HG03108 (cell line): ENCODE measurements around the gene TUT7.
"Not testable (repeated sequence)": the region's sequence is repeated elsewhere in the genome, so short reads cannot be mapped to it uniquely, and the experiment has no call there.

Experiments
- ATAC-seq: cut with Tn5 transposase; IDR thresholded peaks from one replicate; pipeline ENCODE4 v1.9.1; 2021; ENCODE audit warnings: moderate library complexity; ENCODE audit not compliant: unreplicated experiment

The TUT7 gene

DNA sequence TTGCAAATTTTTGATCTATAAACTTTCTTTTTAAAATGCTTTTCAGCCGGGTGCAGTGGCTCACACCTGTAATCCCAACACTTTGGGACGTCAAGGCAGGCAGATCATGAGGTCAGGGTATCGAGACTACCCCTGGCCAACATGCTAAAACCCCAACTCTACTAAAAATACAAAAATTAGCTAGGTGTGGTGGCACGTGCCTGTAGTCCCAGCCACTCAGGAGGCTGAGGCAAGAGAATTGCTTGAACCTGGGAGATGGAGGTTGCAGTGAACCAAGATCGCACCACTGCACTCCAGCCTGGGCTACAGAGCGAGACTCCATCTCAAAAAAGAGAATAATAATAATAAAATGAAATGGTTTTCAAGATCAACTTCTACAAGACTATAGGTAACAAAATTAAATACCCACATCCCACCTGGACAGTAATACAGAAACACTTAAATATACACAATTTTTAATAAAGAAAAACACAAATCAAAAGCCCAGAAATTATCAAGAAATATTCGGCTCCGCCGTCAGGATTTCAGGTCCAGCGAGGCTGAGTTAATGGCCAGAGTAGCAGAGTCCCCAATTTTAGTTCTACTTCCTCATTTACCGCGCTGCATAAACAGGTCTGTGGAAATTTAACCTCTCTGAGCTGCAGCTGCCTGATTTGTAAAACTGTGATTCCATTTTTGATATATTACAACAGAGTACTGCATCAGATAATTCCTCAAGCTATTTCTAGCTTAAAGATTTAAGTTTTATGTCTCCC lies 4.0 kb downstream of the TUT7 start:
- no peak for ATAC-seq

DNA sequence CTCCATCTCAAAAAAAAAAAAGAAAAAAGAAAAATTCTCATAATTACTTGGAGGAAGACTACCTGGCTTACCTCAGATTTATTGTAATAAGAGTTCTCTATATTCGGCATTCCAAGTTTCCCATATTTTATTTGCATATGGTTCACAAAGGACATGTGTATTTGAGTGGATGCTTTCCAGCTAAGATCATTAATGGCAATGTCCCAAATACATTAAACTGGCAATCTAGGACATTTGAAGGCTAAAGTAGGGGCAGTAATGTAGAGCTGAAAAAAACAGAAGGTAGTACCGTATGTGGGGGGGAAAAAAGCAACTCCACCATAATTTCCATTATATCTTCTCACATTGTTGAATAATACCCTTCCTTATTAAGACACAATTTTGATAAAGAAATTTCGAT lies 4.9 kb downstream of the TUT7 start:
- no peak for ATAC-seq

DNA sequence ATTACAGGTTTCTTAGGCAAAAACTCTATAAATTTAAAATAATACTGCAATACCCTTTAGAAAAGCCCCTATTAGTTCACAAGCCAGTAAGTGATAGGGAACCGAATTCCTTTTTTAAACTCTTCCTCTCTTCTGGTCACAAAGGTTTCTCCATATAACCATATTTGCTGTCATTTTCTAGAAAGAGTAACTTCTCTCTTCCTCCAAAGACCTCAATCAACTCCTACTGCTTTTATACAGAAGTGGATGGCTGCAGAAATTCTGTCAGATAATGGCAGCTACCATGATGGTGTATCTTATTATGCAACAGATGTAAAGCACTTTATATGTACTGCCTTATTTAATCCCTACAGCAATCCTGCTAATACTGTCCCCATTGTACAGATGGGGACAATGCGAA lies 6.2 kb downstream of the TUT7 start:
- no peak for ATAC-seq

DNA sequence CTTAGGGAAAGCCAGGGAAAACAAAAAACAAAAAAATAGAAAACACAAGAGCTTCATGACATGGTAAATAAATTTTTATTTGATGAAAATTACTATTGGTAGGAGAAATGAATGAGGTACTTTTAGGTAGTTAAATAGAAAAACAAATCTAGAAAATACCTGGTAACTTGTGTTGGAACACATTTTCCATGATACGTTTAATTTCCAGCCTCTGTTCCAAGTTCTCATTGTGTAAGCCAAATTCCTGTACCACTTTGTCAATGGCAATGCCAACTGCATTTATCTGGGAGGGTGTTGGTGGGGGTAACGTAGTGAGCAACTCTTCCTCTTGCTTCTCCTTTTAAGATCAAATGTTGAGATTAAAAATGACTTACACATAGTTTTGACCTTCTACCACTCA lies 9.4 kb downstream of the TUT7 start:
- no peak for ATAC-seq

DNA sequence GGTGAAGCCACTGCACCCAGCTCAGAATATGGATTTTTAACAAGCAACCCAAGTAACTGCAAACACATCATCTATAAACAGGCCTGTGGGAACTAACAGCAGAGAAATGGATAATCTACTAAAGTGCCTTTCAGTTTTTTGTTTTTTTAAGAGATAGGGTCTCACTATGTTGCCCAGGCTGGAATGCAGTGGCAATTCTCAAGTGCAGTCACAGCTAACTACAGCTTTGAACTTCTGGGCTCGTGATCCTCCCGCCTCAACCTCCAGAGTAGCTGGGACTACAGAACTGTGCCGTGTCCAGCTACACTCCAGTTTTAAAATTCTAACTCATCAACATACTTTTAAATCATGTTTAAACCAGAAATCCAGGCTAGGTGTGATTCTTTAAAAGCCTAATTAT lies 11.9 kb downstream of the TUT7 start:
- ATAC-seq = no peak

DNA sequence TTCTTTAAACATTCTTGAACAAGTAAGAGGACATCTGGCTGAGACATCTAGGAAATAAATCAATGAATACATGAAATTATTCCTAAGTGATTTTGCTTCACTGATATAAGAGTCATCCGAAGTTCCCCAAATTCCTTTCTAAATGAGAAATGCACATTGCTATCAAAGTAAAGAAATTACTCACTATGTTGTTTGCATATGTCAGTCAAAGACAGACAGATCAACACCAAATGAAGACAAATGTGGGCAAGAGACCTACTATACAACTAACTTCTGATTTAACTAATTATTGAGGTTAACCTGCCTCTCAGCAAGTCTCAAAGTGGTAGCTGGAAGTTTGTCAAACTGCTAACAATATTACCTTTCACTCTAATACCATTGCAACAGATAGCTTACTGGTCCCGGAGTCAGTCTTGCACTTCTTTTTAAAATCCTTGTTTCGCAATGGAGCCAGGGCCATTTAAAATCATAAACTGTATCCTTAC lies 13.2 kb downstream of the TUT7 start:
- ATAC-seq = no peak

DNA sequence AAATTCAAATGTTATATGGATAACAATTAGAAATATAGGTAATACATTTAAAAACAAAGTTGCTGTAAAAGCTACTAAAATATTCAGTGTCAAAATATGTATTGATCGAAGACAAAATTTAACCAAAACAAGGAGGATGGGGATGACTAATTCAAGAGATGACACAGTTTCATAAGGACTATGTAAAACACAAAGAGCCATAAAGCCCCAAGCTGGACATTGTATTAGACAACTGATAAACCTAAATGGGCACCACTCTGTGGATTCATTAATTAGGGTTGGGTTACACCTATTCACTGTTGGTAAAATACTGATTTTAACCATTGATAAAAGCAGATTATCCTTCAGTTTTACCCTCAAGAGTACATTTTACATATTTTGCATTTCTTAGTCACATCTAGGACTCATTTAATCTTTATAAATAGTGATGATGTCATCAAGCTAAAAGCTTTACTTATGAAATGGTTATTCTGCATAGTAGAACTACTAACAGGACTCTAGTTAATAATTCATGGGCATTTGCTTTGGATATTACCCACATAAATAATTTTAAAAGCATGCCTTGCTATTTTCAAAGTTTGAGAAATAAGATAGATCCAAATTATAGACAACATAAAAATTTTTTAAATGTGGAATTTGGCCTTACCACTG lies 13.7 kb downstream of the TUT7 start:
- ATAC-seq = no peak

DNA sequence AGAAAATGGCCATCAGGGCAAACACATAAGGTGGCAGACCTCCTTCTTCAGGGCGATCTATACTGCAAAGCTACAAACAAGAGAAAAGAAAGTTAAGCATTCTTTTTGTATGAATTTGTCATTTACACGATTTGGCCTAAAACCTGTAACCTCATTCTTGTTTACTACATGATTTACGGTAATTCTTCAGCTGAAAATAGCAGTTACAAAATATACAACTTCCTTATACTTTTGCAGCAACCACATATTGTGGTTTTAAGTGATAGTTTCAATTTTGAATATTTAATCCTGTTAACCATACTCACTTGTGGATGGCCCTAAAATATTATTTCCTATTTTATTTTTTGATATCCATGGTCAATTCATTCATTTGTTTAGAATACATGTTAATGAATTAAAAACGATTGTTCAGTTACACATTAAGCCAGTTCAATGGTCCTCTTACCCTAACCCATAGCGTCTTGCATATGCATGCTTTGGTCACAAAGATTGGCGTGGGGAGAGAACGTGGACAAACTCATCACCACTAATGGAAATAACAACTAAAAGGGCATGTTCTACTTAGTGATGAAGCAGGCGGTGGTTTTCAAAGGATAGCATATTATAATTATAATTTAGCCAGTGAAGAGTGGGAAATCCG lies 16.6 kb downstream of the TUT7 start:
- no peak for ATAC-seq

DNA sequence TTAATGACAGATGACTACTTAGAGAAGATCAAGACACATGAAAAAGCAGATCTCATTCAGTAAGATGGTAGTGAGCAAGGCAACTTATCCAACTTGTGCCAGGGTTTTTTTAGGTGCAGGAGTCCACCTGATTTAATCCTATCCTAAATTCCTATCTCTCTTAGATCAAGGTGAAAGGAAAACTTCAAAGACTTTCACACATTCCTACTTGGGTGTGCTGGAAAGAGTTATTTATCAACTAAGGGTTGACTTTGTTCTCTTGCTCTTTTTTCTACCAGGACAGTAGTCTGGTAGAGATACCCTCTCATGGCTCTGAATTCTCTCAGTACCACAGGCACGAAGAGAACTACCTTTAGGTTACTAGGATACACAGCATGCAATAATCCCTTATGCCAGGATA lies 18.2 kb downstream of the TUT7 start:
- no peak for ATAC-seq

DNA sequence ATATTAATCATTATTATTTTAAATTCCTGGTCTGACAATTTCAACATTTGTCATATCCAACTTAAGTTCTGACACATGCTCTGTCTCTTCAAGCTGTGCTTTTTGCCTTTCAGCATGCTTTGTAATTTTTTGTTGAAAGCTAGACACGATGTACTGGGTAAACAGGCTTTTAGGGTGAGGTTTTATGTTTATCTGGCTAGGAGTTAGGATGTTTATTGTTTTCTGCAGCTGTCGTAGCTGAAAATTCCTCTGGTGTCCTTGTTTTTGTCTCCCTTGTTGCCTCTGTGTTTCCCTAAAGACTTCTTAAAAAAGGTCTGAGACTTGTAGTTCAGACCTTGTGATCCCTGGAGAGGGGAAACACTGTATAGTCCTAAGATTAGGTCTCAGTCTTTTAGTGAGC lies 20.6 kb downstream of the TUT7 start:
- ATAC-seq = no peak

DNA sequence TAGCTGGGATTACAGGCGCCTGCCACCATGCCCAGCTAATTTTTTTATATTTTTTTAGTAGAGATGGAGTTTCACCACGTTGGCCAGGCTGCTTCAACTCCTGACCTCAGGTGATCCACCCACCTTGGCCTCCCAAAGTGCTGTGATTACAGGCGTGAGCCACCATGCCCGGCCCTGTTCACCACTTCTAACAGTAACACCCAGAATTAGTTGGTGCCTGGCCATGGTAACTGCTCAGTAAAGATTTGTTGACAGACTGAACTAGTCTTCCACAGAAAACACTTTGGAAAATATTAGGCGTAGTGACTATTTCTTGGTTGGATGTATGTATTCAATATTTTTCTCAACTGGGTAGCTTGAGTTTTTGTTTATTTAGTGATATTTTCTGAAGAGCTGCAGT lies 24.0 kb downstream of the TUT7 start:
- ATAC-seq = no peak

DNA sequence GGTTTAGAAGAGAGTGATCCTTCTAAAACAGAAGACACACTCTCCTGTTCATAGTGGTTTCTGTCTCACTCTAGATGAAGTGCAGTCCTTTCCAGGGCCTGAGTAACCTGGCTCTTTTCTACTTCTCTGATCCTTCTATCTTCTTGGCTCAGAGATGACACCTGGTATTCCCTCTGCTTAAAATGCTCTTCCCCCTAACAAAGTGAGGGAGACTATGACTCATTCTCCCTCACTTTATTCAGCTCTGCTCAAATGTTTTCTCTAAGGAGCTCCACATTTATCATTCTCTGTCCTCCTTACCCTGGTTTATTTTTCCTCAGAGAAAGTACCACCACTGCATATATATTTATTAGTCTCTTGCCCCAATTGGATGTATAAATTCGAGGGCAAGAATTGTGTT lies 24.6 kb downstream of the TUT7 start:
- no peak for ATAC-seq

DNA sequence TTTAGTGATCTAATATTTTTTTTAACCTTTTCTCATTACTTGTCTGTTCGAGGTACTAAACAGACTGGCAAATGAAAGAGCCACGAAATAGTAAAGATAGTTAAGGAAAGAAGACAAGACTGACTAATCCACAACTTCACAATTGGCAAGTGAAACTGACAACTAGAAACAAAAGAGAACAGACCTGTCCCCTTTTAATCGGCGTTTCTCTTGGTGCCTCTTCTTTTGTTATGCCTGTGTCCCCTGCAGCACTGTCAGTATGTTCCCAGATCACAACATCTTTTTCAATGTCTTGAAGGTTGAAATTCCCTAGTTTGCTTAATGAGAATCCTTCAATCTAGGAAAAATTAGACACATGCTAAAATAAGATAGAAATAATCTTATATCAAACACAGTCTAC lies 26.1 kb downstream of the TUT7 start:
- ATAC-seq = no peak

DNA sequence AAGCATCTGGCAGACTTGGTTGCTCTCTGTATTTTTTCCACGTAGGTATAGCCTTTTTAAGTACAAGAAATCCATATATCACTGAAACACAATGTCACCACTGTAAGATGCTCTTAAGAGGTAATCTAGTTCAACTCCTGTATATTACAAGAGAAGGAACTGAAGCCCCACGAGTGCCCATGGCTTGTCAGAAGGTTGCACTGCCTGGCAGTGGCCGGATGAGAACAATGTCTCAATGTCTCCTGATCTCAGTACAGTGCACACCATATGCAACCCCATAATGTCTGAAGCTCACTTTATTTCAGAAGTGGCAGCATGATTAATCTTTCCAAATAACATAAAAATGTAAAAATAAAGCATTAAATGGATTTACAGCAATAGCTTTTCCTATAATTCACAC lies 27.7 kb downstream of the TUT7 start:
- no peak for ATAC-seq

DNA sequence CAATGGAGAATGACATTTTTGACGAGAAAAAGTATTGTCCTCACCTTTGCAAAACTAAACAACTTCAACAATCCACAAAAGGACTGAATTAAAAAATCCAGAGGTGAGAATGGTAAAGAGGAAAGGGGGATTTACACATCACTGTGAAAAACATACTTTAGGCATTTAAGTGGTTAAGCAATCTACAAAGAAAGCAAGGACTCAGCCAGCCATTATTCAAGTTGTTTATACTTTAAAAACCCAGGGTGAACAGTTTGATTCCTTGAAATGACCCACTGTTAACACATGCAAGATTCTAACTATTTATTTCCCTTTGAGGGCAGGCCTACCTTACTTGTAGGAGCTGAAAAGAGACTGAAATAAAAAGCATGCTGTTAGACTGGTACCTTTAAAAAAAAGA lies 29.3 kb downstream of the TUT7 start:
- ATAC-seq = no peak

DNA sequence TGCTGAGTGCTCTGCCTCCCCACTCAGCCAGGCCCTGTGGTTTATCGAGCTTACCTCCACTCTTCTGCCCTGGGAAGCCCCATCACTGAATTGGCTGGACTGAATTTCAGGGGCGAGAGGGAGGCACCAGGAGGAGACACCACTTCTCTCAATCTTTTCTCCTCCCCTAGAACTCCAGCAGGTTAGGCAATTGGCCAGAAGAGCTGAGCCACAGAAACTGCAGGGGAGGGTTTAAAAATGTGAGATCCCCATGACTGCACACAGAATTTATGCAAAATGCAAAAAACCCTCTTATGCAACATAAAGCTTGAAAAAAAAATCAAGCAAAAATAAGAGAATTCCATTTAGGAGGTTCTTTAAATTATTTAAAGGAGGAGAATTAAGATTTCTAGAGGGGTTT lies 29.9 kb downstream of the TUT7 start:
- no peak for ATAC-seq

DNA sequence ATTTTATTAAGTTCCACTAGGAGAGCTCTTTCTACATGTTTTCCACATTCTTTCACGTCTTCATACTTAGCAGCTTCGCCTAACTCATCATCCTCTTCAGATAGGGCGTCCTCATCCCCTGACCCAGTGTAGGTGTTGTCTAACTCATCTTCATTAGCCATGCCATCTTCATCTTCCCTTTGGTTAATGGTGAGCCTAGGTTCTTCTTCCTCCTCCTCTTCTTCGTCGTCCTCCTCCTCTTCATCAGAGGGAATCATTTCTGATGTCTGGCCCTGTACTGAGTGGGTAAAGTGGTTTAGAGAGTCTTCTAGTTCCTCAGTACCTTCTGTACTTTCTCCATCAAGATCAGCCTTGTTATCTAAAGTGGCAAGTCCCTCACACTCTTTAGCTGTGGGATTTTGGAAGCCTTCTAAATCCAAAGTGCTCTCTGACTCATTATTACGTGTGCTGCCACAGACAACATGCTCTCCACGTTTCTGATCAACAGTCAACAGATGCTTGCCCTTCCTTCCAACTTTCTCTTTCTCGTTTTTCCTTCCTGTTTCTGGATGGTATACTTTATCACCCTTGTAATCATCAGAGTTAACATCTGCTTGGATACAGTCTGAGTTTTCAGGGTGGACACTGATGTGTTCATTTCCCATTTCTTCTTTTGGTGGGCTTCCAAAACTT lies 31.1 kb downstream of the TUT7 start:
- ATAC-seq = no peak

DNA sequence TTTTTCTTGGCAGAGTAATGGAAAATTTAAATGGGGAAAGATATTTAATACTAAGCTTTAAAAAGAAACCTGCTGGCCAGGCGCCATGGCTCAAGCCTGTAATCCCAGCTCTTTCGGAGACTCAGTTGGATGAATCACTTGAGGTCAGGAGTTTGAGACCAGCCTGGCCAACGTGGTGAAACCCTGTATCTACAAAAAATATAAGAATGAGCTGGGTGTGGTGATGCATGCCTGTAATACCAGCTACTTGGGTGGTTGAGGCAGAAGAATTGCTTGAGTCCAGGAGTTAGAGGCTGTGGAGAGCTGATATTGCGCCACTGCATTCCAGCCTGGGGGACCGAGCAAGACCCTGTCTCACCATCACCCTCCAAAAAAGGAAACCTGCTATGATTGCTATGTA lies 32.8 kb downstream of the TUT7 start:
- ATAC-seq = no peak

DNA sequence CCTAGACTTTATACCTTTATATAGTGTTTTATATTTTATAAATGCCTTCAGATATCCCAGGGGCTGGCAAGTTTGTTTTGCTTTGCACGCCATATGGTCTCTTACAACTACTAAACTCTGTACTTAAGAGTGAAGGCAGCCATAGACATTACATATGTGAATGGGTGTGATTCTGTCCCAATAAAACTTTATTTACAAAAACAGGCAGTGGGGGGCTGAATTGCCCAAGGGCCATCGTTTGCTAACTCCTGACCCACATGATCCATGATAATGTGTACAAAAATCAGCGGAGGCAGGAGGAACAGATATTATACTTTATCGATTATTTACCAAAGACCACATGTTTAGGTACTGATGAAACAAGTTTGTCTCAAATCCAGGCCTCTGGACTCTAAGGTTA lies 36.0 kb downstream of the TUT7 start:
- no peak for ATAC-seq

DNA sequence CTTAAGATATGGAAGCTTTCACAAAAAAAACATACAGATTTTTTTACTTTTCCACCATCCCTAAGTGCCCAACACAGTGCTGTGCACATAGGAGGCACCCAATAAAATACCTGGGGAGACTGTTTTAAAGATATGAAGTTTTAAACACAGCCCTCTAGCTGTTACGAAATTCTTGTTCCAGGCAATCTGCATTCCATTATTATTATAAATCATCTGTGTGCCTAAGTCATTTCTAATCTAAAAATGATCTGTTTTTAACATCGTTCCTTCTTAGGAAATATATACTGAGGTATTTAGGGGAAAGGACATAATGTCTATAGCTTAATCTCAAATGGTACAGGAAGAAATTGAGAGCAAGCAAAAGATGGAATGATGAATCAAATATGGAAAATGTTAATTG lies 39.1 kb downstream of the TUT7 start:
- no peak for ATAC-seq

DNA sequence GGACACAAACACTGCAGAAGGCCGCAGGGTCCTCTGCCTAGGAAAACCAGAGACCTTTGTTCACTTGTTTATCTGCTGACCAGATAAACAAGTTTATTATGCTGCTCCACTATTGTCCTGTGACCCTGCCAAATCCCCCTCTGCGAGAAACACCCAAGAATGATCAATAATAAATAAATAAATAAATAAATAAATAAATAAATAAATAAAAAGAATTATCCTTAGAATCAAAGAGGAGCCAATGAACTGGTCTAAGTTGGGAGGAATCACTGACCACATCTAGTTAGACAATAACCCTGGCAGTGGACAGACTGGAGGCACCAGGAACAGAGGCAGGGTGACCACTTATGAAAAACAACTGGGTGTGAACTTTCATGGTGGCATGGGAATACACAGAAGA lies 41.3 kb downstream of the TUT7 start:
- not testable (repeated sequence) for ATAC-seq

DNA sequence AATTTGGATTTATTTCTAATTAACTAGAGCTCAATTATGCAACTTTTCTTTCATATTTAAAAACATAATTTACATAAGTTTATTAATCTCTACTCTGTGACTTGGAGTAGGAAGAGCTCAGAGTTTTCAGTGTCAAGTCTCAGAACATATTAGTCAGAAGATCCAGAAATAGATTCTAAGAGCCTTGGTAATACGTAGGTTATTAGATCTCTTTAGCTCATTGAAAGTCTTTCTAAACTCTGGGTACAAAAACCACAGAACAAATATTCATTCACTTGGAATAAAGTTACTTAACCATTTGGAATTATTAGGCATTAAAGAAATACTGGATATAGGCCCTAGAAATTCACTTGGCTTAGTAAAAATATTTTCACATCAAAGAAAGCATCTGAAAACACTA lies 45.5 kb downstream of the TUT7 start:
- ATAC-seq = no peak
